Hematopoietic multipotent progenitor cell treated with erythropoietin and hydrocortisone succinate and interleukin-3 and kit ligand, for 8 days (in vitro differentiated cells): ENCODE results near the gene COL4A1.

ENCODE experiments used
- DNase-seq: peaks from one replicate; pipeline ENCODE4 v3.0.0-alpha.2; 2015

Gene COL4A1

GRCh38 chr13:110291286-110291685 lies 15.7 kb downstream of the COL4A1 start:
- DNase-seq: no peak

- no peak for DNase-seq
Observed at GRCh38 chr13:110290826-110291225, 16.1 kb downstream of the COL4A1 start.

- no peak for DNase-seq
Observed at GRCh38 chr13:110290153-110290552, 16.8 kb downstream of the COL4A1 start.

- no peak for DNase-seq
Observed at GRCh38 chr13:110289661-110290060, 17.3 kb downstream of the COL4A1 start.

- no peak for DNase-seq
Observed at GRCh38 chr13:110289174-110289573, 17.8 kb downstream of the COL4A1 start.

- no peak for DNase-seq
Observed at GRCh38 chr13:110286833-110287819, 19.8 kb downstream of the COL4A1 start.

- DNase-seq: no peak
Observed at GRCh38 chr13:110285991-110286832, 20.7 kb downstream of the COL4A1 start.

GRCh38 chr13:110284779-110285484 lies 22.0 kb downstream of the COL4A1 start:
- DNase-seq: no peak

- DNase-seq: no peak
Observed at GRCh38 chr13:110283736-110284517, 23.0 kb downstream of the COL4A1 start.

GRCh38 chr13:110282316-110282841 lies 24.6 kb downstream of the COL4A1 start:
- no peak for DNase-seq

- DNase-seq: no peak
Observed at GRCh38 chr13:110281736-110282135, 25.2 kb downstream of the COL4A1 start.

- no peak for DNase-seq
Observed at GRCh38 chr13:110280985-110281688, 25.8 kb downstream of the COL4A1 start.

- DNase-seq: no peak
Observed at GRCh38 chr13:110280231-110280813, 26.6 kb downstream of the COL4A1 start.

GRCh38 chr13:110279684-110280083 lies 27.3 kb downstream of the COL4A1 start:
- DNase-seq: no peak

GRCh38 chr13:110278859-110279258 lies 28.1 kb downstream of the COL4A1 start:
- no peak for DNase-seq

GRCh38 chr13:110277357-110277975 lies 29.5 kb downstream of the COL4A1 start:
- DNase-seq: no peak

- no peak for DNase-seq
Observed at GRCh38 chr13:110276553-110276950, 30.4 kb downstream of the COL4A1 start.

- no peak for DNase-seq
Observed at GRCh38 chr13:110275931-110276552, 30.9 kb downstream of the COL4A1 start.

GRCh38 chr13:110274687-110275086 lies 32.3 kb downstream of the COL4A1 start:
- no peak for DNase-seq

GRCh38 chr13:110273254-110273653 lies 33.7 kb downstream of the COL4A1 start:
- DNase-seq: no peak
